ENCODE data around the gene TPGS1.
A peak's percentile ranks its signal among the peaks of the same experiment; 100 is the strongest.

The TPGS1 gene

GRCh38 chr19:507286-508203, at the start of gene TPGS1:
TPGS1 (plus strand) TSS chr19:507497; CDS start chr19:507507, 10 bp downstream.
- ATAC-seq, result peak; percentile 41
- Mint-ChIP-seq H3K4me1 (peaks cover 52% of the 10 kb centered on the region), H3K9me3 (no peaks in the 10 kb centered on the region)

GRCh38 chr19:457636-458035, 49.7 kb upstream of the TPGS1 start:
- DNase-seq, result no peak
- ATAC-seq, result no peak
- Mint-ChIP-seq H3K27ac (no peak overlapping the region), H3K4me1 (peaks cover 9% of the 10 kb centered on the region), H3K27me3 (peaks cover 22% of the 10 kb centered on the region), H3K36me3 (ENCODE audit: low read depth) (no peaks in the 10 kb centered on the region), H3K9me3 (no peaks in the 10 kb centered on the region), H3K4me3 (no peak overlapping the region)

More at GRCh38 chr19:507286-508203, at the start of gene TPGS1:
- no peaks in the 10 kb centered on the region for H3K27me3 Mint-ChIP-seq
- H3K27ac Mint-ChIP-seq, result peak within 1 kb of the TSS; percentile 100
- peak; percentile 84 for DNase-seq
- H3K4me3 Mint-ChIP-seq, result peak within 1 kb of the TSS; percentile 90
- peaks cover 2% of the 10 kb centered on the region for H3K36me3 Mint-ChIP-seq (ENCODE audit: low read depth)

- ATAC-seq, result no peak
- H3K27me3 Mint-ChIP-seq, result peaks cover 24% of the 10 kb centered on the region
- H3K4me3 Mint-ChIP-seq, result no peak overlapping the region
- H3K27ac Mint-ChIP-seq, result no peak overlapping the region
- H3K4me1 Mint-ChIP-seq, result peaks cover 9% of the 10 kb centered on the region
- DNase-seq, result no peak
- no peaks in the 10 kb centered on the region for H3K9me3 Mint-ChIP-seq
- H3K36me3 Mint-ChIP-seq (ENCODE audit: low read depth), result no peaks in the 10 kb centered on the region
Measured at GRCh38 chr19:458091-459042, 48.9 kb upstream of the TPGS1 start.

- Mint-ChIP-seq H3K4me1 (peaks cover 9% of the 10 kb centered on the region), H3K9me3 (peaks cover 4% of the 10 kb centered on the region), H3K27ac (peak overlapping the region; percentile 67), H3K36me3 (ENCODE audit: low read depth) (no peaks in the 10 kb centered on the region), H3K27me3 (peaks cover 24% of the 10 kb centered on the region), H3K4me3 (peak overlapping the region; percentile 67)
- ATAC-seq (peak; percentile 67), DNase-seq (peak; percentile 35)
Measured at GRCh38 chr19:459724-460511, 47.4 kb upstream of the TPGS1 start.

- peaks cover 24% of the 10 kb centered on the region for H3K27me3 Mint-ChIP-seq
- peaks cover 9% of the 10 kb centered on the region for H3K4me1 Mint-ChIP-seq
- ATAC-seq (no peak), DNase-seq (no peak)
- H3K4me3 Mint-ChIP-seq, result peak within 1 kb of the TSS; percentile 67
- no peaks in the 10 kb centered on the region for H3K36me3 Mint-ChIP-seq (ENCODE audit: low read depth)
- H3K9me3 Mint-ChIP-seq, result peaks cover 4% of the 10 kb centered on the region
- no peak within 1 kb of the TSS for H3K27ac Mint-ChIP-seq
Measured at GRCh38 chr19:460877-461720, 46.2 kb upstream of the TPGS1 start, which contains the start of gene SHC2. SHC2 (minus strand) TSS chr19:461033; CDS start chr19:460996, 37 bp downstream.

GRCh38 chr19:461721-462551, 45.4 kb upstream of the TPGS1 start:
- no peak for ATAC-seq
- peaks cover 22% of the 10 kb centered on the region for H3K27me3 Mint-ChIP-seq
- H3K9me3 Mint-ChIP-seq, result peaks cover 4% of the 10 kb centered on the region
- no peak overlapping the region for H3K4me3 Mint-ChIP-seq
- H3K36me3 Mint-ChIP-seq (ENCODE audit: low read depth), result no peaks in the 10 kb centered on the region
- DNase-seq, result peak; percentile 9
- H3K27ac Mint-ChIP-seq, result no peak overlapping the region
- H3K4me1 Mint-ChIP-seq, result peaks cover 9% of the 10 kb centered on the region

- Mint-ChIP-seq H3K27me3 (peaks cover 18% of the 10 kb centered on the region), H3K4me3 (no peak overlapping the region)
- no peak for ATAC-seq
Measured at GRCh38 chr19:463483-464207, 43.7 kb upstream of the TPGS1 start.

GRCh38 chr19:464208-464545, 43.1 kb upstream of the TPGS1 start:
- Mint-ChIP-seq H3K4me3 (no peak overlapping the region), H3K9me3 (peaks cover 4% of the 10 kb centered on the region), H3K27me3 (peaks cover 18% of the 10 kb centered on the region), H3K36me3 (ENCODE audit: low read depth) (no peaks in the 10 kb centered on the region), H3K27ac (no peak overlapping the region), H3K4me1 (peaks cover 7% of the 10 kb centered on the region)
- ATAC-seq (no peak), DNase-seq (no peak)

More at GRCh38 chr19:463483-464207, 43.7 kb upstream of the TPGS1 start:
- Mint-ChIP-seq H3K27ac (no peak overlapping the region), H3K9me3 (peaks cover 4% of the 10 kb centered on the region), H3K36me3 (ENCODE audit: low read depth) (no peaks in the 10 kb centered on the region), H3K4me1 (peaks cover 7% of the 10 kb centered on the region)
- DNase-seq, result no peak

- no peaks in the 10 kb centered on the region for H3K36me3 Mint-ChIP-seq (ENCODE audit: low read depth)
- no peak for DNase-seq
- H3K4me3 Mint-ChIP-seq, result no peak overlapping the region
- peaks cover 4% of the 10 kb centered on the region for H3K9me3 Mint-ChIP-seq
- ATAC-seq, result no peak
- peaks cover 11% of the 10 kb centered on the region for H3K27me3 Mint-ChIP-seq
- H3K4me1 Mint-ChIP-seq, result peaks cover 2% of the 10 kb centered on the region
- no peak overlapping the region for H3K27ac Mint-ChIP-seq
Measured at GRCh38 chr19:465056-465816, 42.1 kb upstream of the TPGS1 start.

GRCh38 chr19:467554-467953, 39.7 kb upstream of the TPGS1 start:
- peaks cover 3% of the 10 kb centered on the region for H3K27me3 Mint-ChIP-seq
- H3K4me3 Mint-ChIP-seq, result no peak overlapping the region
- H3K27ac Mint-ChIP-seq, result no peak overlapping the region
- ATAC-seq, result no peak
- H3K36me3 Mint-ChIP-seq (ENCODE audit: low read depth), result no peaks in the 10 kb centered on the region
- peaks cover 4% of the 10 kb centered on the region for H3K9me3 Mint-ChIP-seq
- no peaks in the 10 kb centered on the region for H3K4me1 Mint-ChIP-seq
- DNase-seq, result no peak

GRCh38 chr19:468587-469256, 38.6 kb upstream of the TPGS1 start:
- H3K36me3 Mint-ChIP-seq (ENCODE audit: low read depth), result no peaks in the 10 kb centered on the region
- H3K27ac Mint-ChIP-seq, result no peak overlapping the region
- DNase-seq, result no peak
- ATAC-seq, result no peak
- no peaks in the 10 kb centered on the region for H3K4me1 Mint-ChIP-seq
- H3K9me3 Mint-ChIP-seq, result peaks cover 4% of the 10 kb centered on the region
- no peak overlapping the region for H3K4me3 Mint-ChIP-seq
- H3K27me3 Mint-ChIP-seq, result no peaks in the 10 kb centered on the region
